ENCODE data around the gene TOP1. TPM values are rescaled to one million over a fixed set of nuclear protein-coding genes. Genes with fewer than 3 reads are reported as not detected.
A peak's percentile ranks its signal among the peaks of the same experiment; 100 is the strongest.

The TOP1 gene
- polyA plus RNA-seq, 3 donors: 6.9 to 11.5 (median 11.5) TPM

GRCh38 chr20:41014561-41015088 is 14.0 kb upstream of the TOP1 start:
- H3K4me3 Mint-ChIP-seq: no peak overlapping the region
- H3K27ac Mint-ChIP-seq: peak overlapping the region in 1 of 7 donors; percentile 37
- no peaks in the 10 kb centered on the region for H3K27me3 ChIP-seq (ENCODE audit: control insufficient read depth in 2 of 2, insufficient read depth in 2 of 2, low read length in 2 of 2)
- no peaks in the 10 kb centered on the region for H3K9me3 ChIP-seq (replicated peaks in 1 of 2; ENCODE audit: control insufficient read depth in 1 of 2, insufficient read depth in 1 of 2, low read length in 2 of 2)
- intact Hi-C loops (cut with micrococcal nuclease): no loop called here
- peaks cover 0 to 2% (median 0%) of the 10 kb centered on the region in 7 donors for H3K9me3 Mint-ChIP-seq
- peaks cover 0 to 2% (median 0%) of the 10 kb centered on the region in 3 donors for H3K27me3 Mint-ChIP-seq (ENCODE audit: low read depth in 3 of 3)
- no peak for TF ChIP-seq CTCF (IDR thresholded peaks at IDR 0.05)
- WGBS (ENCODE audit: insufficient coverage): 98% methylated on average over 5 of the region's 6 CpGs
- no peak overlapping the region for H3K4me2 ChIP-seq (replicated peaks; ENCODE audit: extremely low read depth, low read length, poor library complexity, severe bottlenecking)
- H2AFZ ChIP-seq (ENCODE audit: insufficient read depth, low read depth, low read length, poor library complexity, severe bottlenecking): no peak overlapping the region
- H3K4me3 ChIP-seq (replicated peaks in 1 of 3; ENCODE audit: low read depth in 2 of 3, low read length in 3 of 3): no peak overlapping the region
- H3K36me3 Mint-ChIP-seq: no peaks in the 10 kb centered on the region
- H3K36me3 ChIP-seq (replicated peaks in 1 of 2; ENCODE audit: control insufficient read depth in 1 of 2, insufficient read depth in 2 of 2, low read length in 2 of 2): no peaks in the 10 kb centered on the region
- H3K4me1 ChIP-seq (ENCODE audit: control insufficient read depth in 1 of 2, insufficient read depth in 2 of 2, low read length in 2 of 2): peaks cover 21 to 24% of the 10 kb centered on the region in 2 donors
- H3K4me1 Mint-ChIP-seq: peaks cover 28% of the 10 kb centered on the region
- no peaks in the 10 kb centered on the region for H3K79me2 ChIP-seq (ENCODE audit: insufficient read depth, low read length)
- no peak for DNase-seq
- no peak overlapping the region for H3K9ac ChIP-seq (ENCODE audit: insufficient read depth, low read length, poor library complexity, severe bottlenecking)
- H4K20me1 ChIP-seq (ENCODE audit: insufficient read depth, low read length): no peaks in the 10 kb centered on the region
- H3K27ac ChIP-seq (ENCODE audit: low read depth in 1 of 2, low read length in 2 of 2): no peak overlapping the region

GRCh38 chr20:41017448-41018042 is 11.1 kb upstream of the TOP1 start:
- H3K27me3 Mint-ChIP-seq (ENCODE audit: low read depth in 3 of 3): peaks cover 0 to 5% (median 2%) of the 10 kb centered on the region in 3 donors
- DNase-seq: no peak
- intact Hi-C loops (cut with micrococcal nuclease): no loop called here
- Histone ChIP-seq H3K36me3 (replicated peaks in 1 of 2; ENCODE audit: control insufficient read depth in 1 of 2, insufficient read depth in 2 of 2, low read length in 2 of 2) (no peaks in the 10 kb centered on the region), H3K79me2 (ENCODE audit: insufficient read depth, low read length) (no peaks in the 10 kb centered on the region), H3K4me1 (ENCODE audit: control insufficient read depth in 1 of 2, insufficient read depth in 2 of 2, low read length in 2 of 2) (peaks cover 7% of the 10 kb centered on the region in 2 donors), H3K27me3 (ENCODE audit: control insufficient read depth in 2 of 2, insufficient read depth in 2 of 2, low read length in 2 of 2) (no peaks in the 10 kb centered on the region), H3K4me3 (replicated peaks in 1 of 3; ENCODE audit: low read depth in 2 of 3, low read length in 3 of 3) (no peak overlapping the region), H3K9ac (ENCODE audit: insufficient read depth, low read length, poor library complexity, severe bottlenecking) (no peak overlapping the region), H3K9me3 (replicated peaks in 1 of 2; ENCODE audit: control insufficient read depth in 1 of 2, insufficient read depth in 1 of 2, low read length in 2 of 2) (no peaks in the 10 kb centered on the region), H4K20me1 (ENCODE audit: insufficient read depth, low read length) (no peaks in the 10 kb centered on the region), H3K4me2 (replicated peaks; ENCODE audit: extremely low read depth, low read length, poor library complexity, severe bottlenecking) (no peak overlapping the region), H2AFZ (ENCODE audit: insufficient read depth, low read depth, low read length, poor library complexity, severe bottlenecking) (no peak overlapping the region), H3K27ac (ENCODE audit: low read depth in 1 of 2, low read length in 2 of 2) (no peak overlapping the region)
- peaks cover 0 to 2% (median 0%) of the 10 kb centered on the region in 7 donors for H3K9me3 Mint-ChIP-seq
- H3K27ac Mint-ChIP-seq: peak overlapping the region in 1 of 7 donors; percentile 40
- H3K4me3 Mint-ChIP-seq: no peak overlapping the region
- H3K4me1 Mint-ChIP-seq: peaks cover 13% of the 10 kb centered on the region
- no peaks in the 10 kb centered on the region for H3K36me3 Mint-ChIP-seq
- no peak for TF ChIP-seq CTCF (IDR thresholded peaks at IDR 0.05)
- 100% methylated on average over 1 of the region's 3 CpGs for WGBS (ENCODE audit: insufficient coverage)

Measured in CD14-positive monocyte (primary cell).